KOPT-K1 (cell line): ENCODE data around the gene OR2T1.
"Not testable (repeated sequence)": the region's sequence is repeated elsewhere in the genome, so short reads cannot be mapped to it uniquely, and the experiment has no call there.

ENCODE experiments used
- H3K27ac ChIP-seq: fragments of 200-600 bp; sonication (generic); 2 replicates; pipeline ENCODE4 v1.5.1; 2016; ENCODE audit warnings: antibody characterized with exemption, mild to moderate bottlenecking, low read depth, low read length; ENCODE audit not compliant: poor library complexity, severe bottlenecking
- H3K36me3 ChIP-seq: fragments of 200-600 bp; sonication (generic); 2 replicates; pipeline ENCODE4 v1.5.1; 2017; ENCODE audit warnings: antibody characterized with exemption, mild to moderate bottlenecking, low read length, moderate library complexity; ENCODE audit not compliant: insufficient read depth
- H3K9me3 ChIP-seq: fragments of 200-600 bp; sonication (generic); 2 replicates; pipeline ENCODE4 v1.5.1; 2017; ENCODE audit warnings: antibody characterized with exemption, low read length, mild to moderate bottlenecking; ENCODE audit not compliant: insufficient read depth, poor library complexity, severe bottlenecking

The OR2T1 gene

GRCh38 chr1:248421384-248421783, 18.5 kb downstream of the OR2T1 start:
- no peak overlapping the region for H3K27ac ChIP-seq
- H3K9me3 ChIP-seq: peaks cover 48% of the 10 kb centered on the region
- no peaks in the 10 kb centered on the region for H3K36me3 ChIP-seq

- not testable (repeated sequence) for H3K9me3 ChIP-seq, H3K27ac ChIP-seq, H3K36me3 ChIP-seq
These were observed 24.8 kb downstream of the OR2T1 start for GRCh38 chr1:248427526-248428191.

GRCh38 chr1:248428192-248428533, 25.3 kb downstream of the OR2T1 start:
- not testable (repeated sequence) for H3K36me3 ChIP-seq, H3K9me3 ChIP-seq, H3K27ac ChIP-seq

GRCh38 chr1:248431683-248432082, 28.8 kb downstream of the OR2T1 start:
- H3K27ac ChIP-seq, H3K36me3 ChIP-seq, H3K9me3 ChIP-seq: not testable (repeated sequence)

- H3K36me3 ChIP-seq, H3K27ac ChIP-seq, H3K9me3 ChIP-seq: not testable (repeated sequence)
These were observed 29.4 kb downstream of the OR2T1 start for GRCh38 chr1:248432201-248432600.

DNA sequence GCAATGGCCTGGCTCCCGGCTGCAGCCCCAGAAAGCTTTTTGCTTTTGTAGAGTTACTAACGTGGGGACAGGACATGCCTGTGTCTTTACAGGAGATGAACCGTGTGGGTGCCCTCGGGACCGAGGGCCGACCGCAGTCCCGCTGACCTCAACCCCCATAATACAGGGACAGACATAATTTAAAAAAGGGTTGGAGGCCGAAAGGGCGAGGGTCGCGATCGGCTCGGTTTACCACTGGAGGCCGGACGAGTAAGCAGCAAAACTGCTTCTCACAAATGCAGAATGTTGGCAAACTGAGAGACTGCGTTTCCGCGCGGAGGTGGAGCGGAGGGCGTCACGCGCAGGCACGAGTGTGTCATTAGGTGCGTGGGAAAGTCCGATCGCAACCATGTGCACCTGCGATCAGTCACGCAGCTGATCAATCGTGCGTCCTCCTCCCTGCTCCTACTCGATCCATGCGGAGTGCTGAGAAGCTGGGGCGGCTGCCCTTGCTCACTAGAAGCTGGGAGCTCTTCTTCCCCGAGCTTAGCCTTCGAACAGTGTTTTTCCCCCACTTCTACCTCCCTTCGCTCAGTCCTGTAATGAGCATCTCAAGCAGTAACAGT, 31.1 kb downstream of the OR2T1 start:
- not testable (repeated sequence) for H3K27ac ChIP-seq, H3K9me3 ChIP-seq, H3K36me3 ChIP-seq

DNA sequence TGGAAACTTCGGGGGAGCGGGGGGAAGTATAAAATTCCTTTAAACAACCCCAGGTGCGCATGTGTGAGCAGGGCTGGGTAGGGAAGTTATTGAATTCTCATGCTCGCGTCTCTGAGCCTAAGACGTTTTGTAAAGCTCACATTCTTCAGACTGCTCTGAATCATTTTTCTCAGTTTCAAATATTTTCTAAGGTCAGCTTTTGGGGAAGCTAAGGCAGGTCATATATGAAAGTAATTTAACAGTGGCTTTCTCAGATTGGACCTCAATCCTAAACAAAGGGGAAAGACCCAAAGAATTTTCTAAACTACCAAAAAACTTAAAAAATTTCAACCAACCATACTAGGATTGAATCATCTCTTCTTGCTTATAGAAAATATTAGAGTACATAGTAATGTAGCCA, 32.1 kb downstream of the OR2T1 start:
- not testable (repeated sequence) for H3K36me3 ChIP-seq, H3K27ac ChIP-seq, H3K9me3 ChIP-seq

GRCh38 chr1:248436303-248436702, 33.5 kb downstream of the OR2T1 start:
- not testable (repeated sequence) for H3K9me3 ChIP-seq, H3K36me3 ChIP-seq, H3K27ac ChIP-seq

DNA sequence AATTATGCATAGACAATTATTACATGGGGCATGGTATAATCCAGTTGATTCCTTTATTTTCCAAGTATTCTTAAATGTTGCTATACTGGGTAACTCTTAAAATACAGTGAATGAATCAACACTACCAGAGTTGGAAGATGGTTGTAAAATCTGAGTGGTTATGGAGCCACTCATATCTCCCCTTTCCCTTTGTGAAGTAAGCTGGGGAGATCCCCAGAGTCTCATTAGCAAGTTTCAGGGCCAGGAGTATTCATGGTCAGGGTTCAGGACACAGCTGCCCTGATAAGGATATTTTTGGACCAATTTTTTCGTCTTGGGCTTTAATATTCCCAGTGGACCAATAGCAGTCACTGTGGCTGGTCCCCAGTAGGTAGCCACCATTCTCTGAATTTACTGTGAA, 35.8 kb downstream of the OR2T1 start:
- not testable (repeated sequence) for H3K36me3 ChIP-seq, H3K27ac ChIP-seq, H3K9me3 ChIP-seq

DNA sequence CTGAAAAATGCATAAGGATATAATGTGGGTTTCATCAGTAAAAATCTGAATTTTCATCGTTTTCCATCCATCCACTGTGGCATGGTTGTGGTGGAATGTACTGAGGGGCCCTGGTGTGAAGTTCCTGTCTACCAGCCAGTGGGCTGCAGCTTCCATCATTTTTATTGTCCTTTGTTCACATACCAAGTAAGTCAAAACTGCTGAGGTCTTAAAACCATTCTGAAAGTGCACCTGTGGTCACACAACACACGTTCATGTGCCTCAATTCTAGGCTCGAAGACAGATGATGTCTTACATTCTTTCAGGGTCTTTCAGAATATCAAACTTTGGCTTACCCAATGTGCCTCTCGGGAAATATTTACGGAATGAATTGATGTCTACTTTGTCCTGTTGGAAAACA, 36.4 kb downstream of the OR2T1 start:
- not testable (repeated sequence) for H3K9me3 ChIP-seq, H3K36me3 ChIP-seq, H3K27ac ChIP-seq

DNA sequence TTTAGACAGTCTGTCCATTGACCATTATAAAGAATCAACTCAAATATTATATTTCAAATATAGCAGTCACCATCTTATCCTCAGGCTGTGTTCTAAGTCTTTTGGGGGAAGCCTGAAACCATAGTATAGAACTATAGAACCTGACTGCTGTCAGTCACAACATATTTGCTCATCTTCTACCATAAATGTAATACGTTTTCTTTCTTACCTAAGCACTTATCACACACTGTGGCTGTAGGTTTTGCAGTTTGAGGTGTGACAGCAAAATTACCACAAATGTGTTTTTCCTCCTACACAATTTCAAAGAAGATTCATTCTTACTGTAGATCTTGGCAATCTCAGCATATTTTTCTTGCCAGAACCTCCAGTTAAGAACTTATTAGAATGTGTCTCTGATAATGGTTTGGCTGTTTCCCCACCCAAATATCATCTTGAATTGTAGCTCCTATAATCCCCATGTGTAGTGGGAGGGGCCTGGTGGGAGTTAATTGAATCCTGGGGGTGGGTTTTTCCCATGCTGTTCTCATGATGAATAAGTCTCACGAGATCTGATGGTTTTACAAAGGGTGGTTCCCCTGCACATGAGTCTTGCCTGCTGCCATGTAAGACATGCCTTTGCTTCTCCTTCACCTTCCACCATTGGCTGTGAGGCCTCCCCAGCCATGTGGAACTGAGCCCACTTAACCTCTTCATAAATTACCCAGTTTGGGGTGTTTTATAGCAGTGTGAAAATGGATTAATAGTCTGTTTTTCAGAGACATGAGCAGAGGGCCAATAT, 39.8 kb downstream of the OR2T1 start:
- H3K36me3 ChIP-seq, H3K27ac ChIP-seq, H3K9me3 ChIP-seq: not testable (repeated sequence)

DNA sequence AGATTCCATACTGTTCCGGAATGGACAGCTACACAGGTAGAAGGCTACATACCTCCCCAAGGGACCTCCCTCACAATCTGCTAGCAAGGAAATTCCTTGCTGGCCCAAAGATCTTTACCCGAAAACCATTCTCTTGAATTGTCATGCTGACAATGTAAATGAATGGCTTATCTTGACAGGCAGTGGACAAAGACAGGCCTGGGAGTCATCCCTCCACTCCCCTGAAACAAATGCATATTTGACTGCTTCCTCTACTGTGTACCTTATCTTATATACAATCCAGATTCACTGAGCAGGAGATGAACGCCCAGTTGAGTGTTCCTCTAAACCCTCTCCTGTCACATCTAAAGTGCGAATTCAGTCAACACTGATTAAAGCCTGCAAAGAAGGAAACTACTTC, 41.8 kb downstream of the OR2T1 start:
- not testable (repeated sequence) for H3K27ac ChIP-seq, H3K36me3 ChIP-seq, H3K9me3 ChIP-seq

GRCh38 chr1:248445399-248445798, 42.6 kb downstream of the OR2T1 start, which contains the start of gene OR2T2:
Gene OR2T2, plus strand, starts transcription at chr1:248445637. Its CDS starts 7,161 bp downstream, at chr1:248452798.
- not testable (repeated sequence) for H3K9me3 ChIP-seq, H3K36me3 ChIP-seq, H3K27ac ChIP-seq

GRCh38 chr1:248448409-248449074, 45.7 kb downstream of the OR2T1 start:
- not testable (repeated sequence) for H3K9me3 ChIP-seq, H3K36me3 ChIP-seq, H3K27ac ChIP-seq

DNA sequence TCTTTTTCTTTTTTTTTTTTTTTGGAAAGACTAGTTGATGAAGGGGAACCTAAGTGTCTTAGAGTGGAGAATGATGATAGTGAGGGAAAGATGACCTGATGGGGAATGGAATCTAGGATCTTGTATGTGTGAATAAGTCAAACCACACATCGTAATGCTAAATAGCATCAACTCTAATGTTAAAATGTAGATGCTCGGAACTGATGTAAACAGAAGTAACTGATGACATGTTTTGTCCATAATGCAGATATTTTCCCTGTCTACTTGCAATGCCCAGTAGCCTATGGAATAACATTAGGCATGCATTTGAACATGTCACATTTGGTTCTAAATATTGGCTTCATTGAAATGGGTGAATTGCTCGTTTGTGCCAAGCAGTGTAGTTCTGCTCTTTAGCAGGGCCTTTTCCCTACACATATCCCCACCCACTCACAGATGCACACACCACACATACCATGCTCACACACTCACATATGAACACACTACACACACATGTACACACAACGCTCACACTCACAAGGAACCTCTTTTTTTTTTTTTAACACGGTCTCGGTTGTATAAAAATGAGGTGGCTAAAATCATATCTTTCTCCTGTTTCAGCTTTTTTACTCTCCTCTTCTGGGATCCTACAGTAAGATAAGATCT, 47.1 kb downstream of the OR2T1 start:
- H3K36me3 ChIP-seq, H3K27ac ChIP-seq, H3K9me3 ChIP-seq: not testable (repeated sequence)
